DMS53 treated with DMSO at 0.1 percent for 48 hours (cell line): ENCODE results near the gene A4GALT.
"Not testable (repeated sequence)": the region's sequence is repeated elsewhere in the genome, so short reads cannot be mapped to it uniquely, and the experiment has no call there.

Experiments
- DNase-seq: peaks from one replicate; lab custom pipeline; 2025; ENCODE audit not compliant: unreplicated experiment; lab: John Stamatoyannopoulos, UW

Gene A4GALT

GRCh38 chr22:42743501-42743991 is 22.9 kb upstream of the A4GALT start:
- no peak for DNase-seq

GRCh38 chr22:42742940-42743339 is 22.3 kb upstream of the A4GALT start:
- no peak for DNase-seq

GRCh38 chr22:42740320-42740719 is 19.6 kb upstream of the A4GALT start:
- DNase-seq = not testable (repeated sequence)

GRCh38 chr22:42734406-42734805 is 13.7 kb upstream of the A4GALT start:
- DNase-seq = no peak

GRCh38 chr22:42733394-42733793 is 12.7 kb upstream of the A4GALT start:
- not testable (repeated sequence) for DNase-seq

GRCh38 chr22:42732081-42732480 is 11.4 kb upstream of the A4GALT start:
- DNase-seq = no peak

- DNase-seq = no peak
Measured at GRCh38 chr22:42726811-42727210, 6.1 kb upstream of the A4GALT start.

- DNase-seq = no peak
Measured at GRCh38 chr22:42725606-42726355, 5.1 kb upstream of the A4GALT start.

GRCh38 chr22:42724062-42724461 is 3.4 kb upstream of the A4GALT start:
- no peak for DNase-seq

GRCh38 chr22:42721045-42721434 is 370 bp upstream of the A4GALT start:
- DNase-seq = no peak

GRCh38 chr22:42719656-42720262 is 911 bp downstream of the A4GALT start:
- DNase-seq = no peak

- DNase-seq = no peak
Measured at GRCh38 chr22:42719133-42719532, 1.5 kb downstream of the A4GALT start.

- DNase-seq = peak; percentile 33
Measured at GRCh38 chr22:42717197-42717928, 3.3 kb downstream of the A4GALT start.

GRCh38 chr22:42716649-42717127 is 4.0 kb downstream of the A4GALT start:
- DNase-seq = peak; percentile 21

- no peak for DNase-seq
Measured at GRCh38 chr22:42716221-42716620, 4.4 kb downstream of the A4GALT start.

GRCh38 chr22:42714768-42715390 is 5.8 kb downstream of the A4GALT start:
- DNase-seq = no peak

GRCh38 chr22:42714308-42714707 is 6.4 kb downstream of the A4GALT start:
- DNase-seq = no peak

GRCh38 chr22:42711895-42712837 is 8.5 kb downstream of the A4GALT start:
- DNase-seq = no peak

- DNase-seq = no peak
Measured at GRCh38 chr22:42711281-42711731, 9.4 kb downstream of the A4GALT start.

GRCh38 chr22:42708417-42708816 is 12.3 kb downstream of the A4GALT start:
- DNase-seq = no peak
